Measurements from ENCODE around the gene LSM2. TPM values are rescaled to one million over a fixed set of nuclear protein-coding genes. Genes with fewer than 3 reads are reported as not detected.
A peak's percentile ranks its signal among the peaks of the same experiment; 100 is the strongest.
"Not testable (repeated sequence)": the region's sequence is repeated elsewhere in the genome, so short reads cannot be mapped to it uniquely, and the experiment has no call there.

Gene LSM2
- polyA plus RNA-seq (68.5 and 87.6 TPM in 2 replicates), polyA minus RNA-seq (18.3 and 20.8 TPM in 2 replicates)

GRCh38 chr6:31806470-31807272, at the start of gene LSM2:
Gene LSM2, minus strand, starts transcription at chr6:31806966. Its CDS starts 209 bp downstream, at chr6:31806757.
- H3F3A ChIP-seq (ENCODE audit: insufficient read depth, low read length, poor library complexity, severe bottlenecking) = no peaks in the 10 kb centered on the region
- H3K27ac ChIP-seq (ENCODE audit: low read length) = peak within 1 kb of the TSS; percentile 83
- H3K9ac ChIP-seq (ENCODE audit: low read length) = peak within 1 kb of the TSS; percentile 78
- peak within 1 kb of the TSS; percentile 70 for H2AFZ ChIP-seq (ENCODE audit: low read depth, low read length)
- H3K79me2 ChIP-seq (replicated peaks; ENCODE audit: insufficient read depth, low read length) = peaks cover 9% of the 10 kb centered on the region
- H3K9me2 ChIP-seq (ENCODE audit: insufficient read depth, low read length) = no peaks in the 10 kb centered on the region
- H3K36me3 ChIP-seq (ENCODE audit: insufficient read depth, low read length) = no peaks in the 10 kb centered on the region
- H3K4me2 ChIP-seq (ENCODE audit: low read length) = peak within 1 kb of the TSS; percentile 77
- H3K9me3 ChIP-seq (ENCODE audit: low read length) = no peaks in the 10 kb centered on the region
- peak within 1 kb of the TSS; percentile 76 for H3K4me3 ChIP-seq (ENCODE audit: low read length)
- H3K27me3 ChIP-seq (ENCODE audit: insufficient read depth, low read depth, low read length) = no peaks in the 10 kb centered on the region
- no peaks in the 10 kb centered on the region for H4K20me1 ChIP-seq (ENCODE audit: insufficient read depth)
- TF ChIP-seq MXI1 (conservative IDR thresholded peaks at IDR 0.05; ENCODE audit: poor library complexity, severe bottlenecking) = peak; percentile 86
- peak; percentile 31 for TF ChIP-seq EP300 (conservative IDR thresholded peaks at IDR 0.05; ENCODE audit: poor library complexity, severe bottlenecking)
- peak; percentile 52 for TF ChIP-seq RAD21 (conservative IDR thresholded peaks at IDR 0.05)
- TF ChIP-seq EZH2 (IDR thresholded peaks at IDR 0.05; ENCODE audit: borderline replicate concordance, insufficient read depth, low read length, poor library complexity, severe bottlenecking) = no peak
- peak; percentile 15 for TF ChIP-seq REST (IDR thresholded peaks at IDR 0.05; ENCODE audit: borderline replicate concordance)
- peak; percentile 79 for TF ChIP-seq POLR2AphosphoS5 (IDR thresholded peaks at IDR 0.05)
- TF ChIP-seq CTCF (IDR thresholded peaks at IDR 0.05; ENCODE audit: poor library complexity, severe bottlenecking) = peak; percentile 58
- peak; percentile 31 for TF ChIP-seq SMC3 (conservative IDR thresholded peaks at IDR 0.05; ENCODE audit: poor library complexity)
- TF ChIP-seq TAF1 (IDR thresholded peaks at IDR 0.05; ENCODE audit: low read depth) = peak; percentile 57

- not testable (repeated sequence) for H2AFZ ChIP-seq (ENCODE audit: low read depth, low read length); H3F3A ChIP-seq (ENCODE audit: insufficient read depth, low read length, poor library complexity, severe bottlenecking)
Observed at GRCh38 chr6:31851980-31852718, 45.4 kb upstream of the LSM2 start.

More at GRCh38 chr6:31851980-31852718, 45.4 kb upstream of the LSM2 start:
- not testable (repeated sequence) for H3K4me3 ChIP-seq (ENCODE audit: low read length); H3K9me3 ChIP-seq (ENCODE audit: low read length); H3K36me3 ChIP-seq (ENCODE audit: insufficient read depth, low read length); H3K9me2 ChIP-seq (ENCODE audit: insufficient read depth, low read length); H3K79me2 ChIP-seq (replicated peaks; ENCODE audit: insufficient read depth, low read length); H3K9ac ChIP-seq (ENCODE audit: low read length); H3K27ac ChIP-seq (ENCODE audit: low read length); H3K4me2 ChIP-seq (ENCODE audit: low read length); H3K27me3 ChIP-seq (ENCODE audit: insufficient read depth, low read depth, low read length); H4K20me1 ChIP-seq (ENCODE audit: insufficient read depth)
